Measurements from ENCODE around the gene GRK2.
"Not testable (repeated sequence)": the region's sequence is repeated elsewhere in the genome, so short reads cannot be mapped to it uniquely, and the experiment has no call there.

GRK2 gene

DNA sequence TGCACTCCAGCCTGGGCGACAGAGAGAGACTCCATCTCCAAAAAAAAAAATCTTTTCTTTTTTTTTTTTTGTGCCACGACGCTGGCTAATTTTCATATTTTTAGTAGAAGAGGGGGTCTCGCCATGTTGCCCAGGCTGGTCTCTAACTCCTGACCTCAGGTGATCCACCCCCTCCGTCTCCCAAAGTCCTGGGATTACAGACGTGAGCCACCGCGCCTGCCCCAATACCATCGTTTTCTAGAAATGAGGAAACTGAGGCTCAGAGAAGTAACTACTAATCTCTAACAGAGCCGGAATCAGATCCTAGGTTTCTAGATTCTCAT is 50.6 kb downstream of the GRK2 start:
- DNase-seq, result no peak

DNA sequence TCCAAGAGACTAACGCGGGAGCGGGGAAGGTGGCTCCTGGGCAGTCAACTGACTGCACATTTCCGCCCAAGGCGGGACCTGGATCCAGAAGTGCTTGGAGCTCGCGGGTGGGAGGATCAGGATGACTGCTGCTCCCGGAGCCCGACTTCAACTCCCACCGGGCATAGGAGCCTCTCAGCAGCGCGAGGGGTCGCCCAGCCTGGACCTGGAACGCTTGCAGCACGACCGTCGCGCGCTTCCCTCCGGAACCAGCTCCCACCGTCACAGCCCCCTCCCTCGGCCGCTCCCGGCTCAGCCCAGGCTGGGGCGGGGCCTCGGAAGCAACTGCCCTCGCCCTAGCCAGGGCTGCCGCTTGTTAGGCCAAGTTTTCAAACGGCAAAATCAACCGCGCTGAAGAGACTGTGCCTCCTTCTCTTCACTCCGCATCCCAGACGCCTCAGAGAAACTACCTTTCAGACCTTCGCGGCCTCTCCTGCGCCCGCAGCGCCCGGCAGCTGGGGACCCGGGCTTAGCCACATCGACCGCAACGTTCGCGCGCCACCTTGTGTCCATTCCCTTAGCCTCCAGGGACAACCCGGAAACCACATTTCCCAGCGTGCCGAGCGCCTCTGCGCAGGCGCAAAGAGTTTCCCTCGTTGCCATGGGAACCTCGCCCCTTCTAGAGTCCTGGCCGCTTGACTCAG is 51.1 kb downstream of the GRK2 start:
- peak; percentile 98 for DNase-seq

DNA sequence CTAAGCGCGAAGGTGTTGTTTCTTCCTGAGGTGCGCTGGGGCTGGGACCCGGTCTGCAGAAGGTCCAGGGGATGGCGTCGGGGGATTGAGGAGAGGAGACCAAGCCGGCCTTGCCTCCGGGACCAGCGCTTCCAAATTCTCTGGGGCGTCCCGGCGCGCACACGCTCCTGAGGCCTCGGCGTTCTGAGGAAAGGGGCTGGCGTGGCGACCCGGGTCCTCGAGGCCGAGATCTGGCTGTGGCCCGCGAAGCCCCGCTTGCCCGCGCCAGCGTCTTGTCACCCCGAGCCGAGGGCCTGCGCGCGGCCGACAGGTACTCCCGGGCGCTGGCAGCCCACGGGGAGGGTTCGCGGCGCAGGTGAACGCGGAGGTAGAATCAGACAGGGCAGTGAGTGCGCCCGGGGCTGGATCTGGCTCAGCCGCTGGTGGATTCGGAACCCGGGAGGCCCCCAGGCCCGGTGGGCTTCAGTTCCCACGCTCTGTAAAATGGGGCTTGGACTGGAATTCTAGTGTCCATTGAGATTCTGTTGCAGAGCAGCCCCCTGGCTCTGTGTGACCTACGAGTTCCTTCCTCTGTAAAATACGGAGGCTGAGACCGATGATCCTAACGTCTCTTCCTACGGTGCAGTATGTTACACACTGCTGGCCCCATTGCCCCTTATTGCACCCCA is 51.7 kb downstream of the GRK2 start:
- peak; percentile 52 for DNase-seq

DNA sequence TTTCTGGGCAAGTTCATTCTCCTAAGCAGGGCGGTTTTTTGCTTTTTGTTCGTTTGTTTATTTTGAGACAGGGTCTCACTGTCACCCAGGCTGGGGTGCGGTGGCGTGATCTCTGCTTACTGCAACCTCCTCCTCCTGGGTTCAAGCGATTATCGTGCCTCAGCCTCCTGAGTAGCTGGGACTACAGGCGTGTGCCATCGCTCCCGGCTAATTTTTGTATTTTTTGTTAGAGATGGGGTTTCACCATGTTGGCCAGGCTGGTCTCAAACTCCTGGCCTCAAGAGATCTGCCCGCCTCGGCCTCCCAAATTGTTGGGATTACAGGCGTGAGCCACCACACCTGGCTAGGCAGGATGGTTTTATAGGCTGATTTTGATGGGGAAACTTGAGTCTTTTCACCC is 52.6 kb downstream of the GRK2 start:
- DNase-seq, result not testable (repeated sequence)

DNA sequence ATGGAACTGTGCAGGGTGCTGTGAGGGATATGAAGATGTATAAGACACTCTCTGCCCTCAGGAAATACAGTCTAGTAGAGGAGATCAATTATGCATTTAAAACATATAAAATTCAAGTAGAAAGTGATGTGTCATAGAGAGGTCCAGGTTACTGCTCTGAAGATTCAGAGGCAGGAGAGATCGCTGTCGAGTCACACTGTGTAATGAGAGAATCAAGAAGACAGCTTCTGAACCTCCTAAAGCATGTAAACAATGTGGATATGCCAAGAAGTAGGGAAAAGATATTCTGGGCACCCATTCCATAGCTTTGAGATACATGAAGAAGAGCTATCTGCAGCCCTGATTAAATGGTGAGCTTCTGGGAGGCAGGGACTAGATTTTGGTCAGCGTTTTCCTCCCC is 53.7 kb downstream of the GRK2 start:
- DNase-seq, result no peak

DNA sequence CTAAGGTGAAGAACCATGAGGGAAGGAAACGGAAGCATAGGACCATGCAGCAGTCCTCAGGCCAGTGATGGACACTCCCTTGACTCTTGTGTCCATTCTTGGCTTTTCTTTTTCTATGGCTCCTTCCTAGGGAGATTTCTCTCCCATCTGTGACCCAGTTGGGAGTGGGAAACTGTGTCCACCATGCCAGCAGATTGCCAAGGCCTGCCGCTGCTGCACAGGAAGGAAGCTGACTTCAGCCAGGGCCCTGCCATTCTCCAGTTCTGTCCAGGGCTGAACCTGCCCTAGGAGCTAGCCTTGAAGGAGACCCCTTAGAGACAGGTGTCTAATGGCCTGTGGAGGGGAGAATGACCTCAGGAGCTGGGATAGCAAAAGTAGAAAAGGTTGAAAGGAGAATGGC is 54.4 kb downstream of the GRK2 start:
- DNase-seq, result no peak

DNA sequence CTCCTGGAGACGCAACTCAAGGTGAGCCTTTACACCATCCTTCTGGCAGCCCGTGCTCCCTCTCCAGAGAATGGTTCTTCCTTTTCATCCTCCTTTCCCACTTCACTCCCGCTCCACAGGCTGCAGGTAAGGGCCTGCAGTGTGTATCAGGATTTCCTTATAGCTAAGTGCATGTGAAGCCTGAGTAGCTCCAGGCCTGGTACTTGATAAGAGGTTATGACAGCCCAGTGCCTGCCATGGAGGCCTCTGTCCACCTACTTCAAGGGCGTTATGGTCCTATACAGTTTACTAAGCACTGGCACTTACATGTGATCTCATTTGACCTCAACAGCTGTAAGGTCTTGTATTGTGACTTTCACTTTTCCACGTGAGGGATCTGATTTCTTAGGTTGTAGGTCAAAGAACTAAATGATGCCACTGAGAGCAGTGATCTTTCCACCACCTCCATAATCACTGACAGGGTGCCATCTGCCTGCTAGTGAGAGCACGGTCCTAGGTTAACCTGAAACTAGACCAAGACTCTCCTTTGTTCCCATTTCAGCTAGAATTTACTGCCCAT is 55.1 kb downstream of the GRK2 start:
- no peak for DNase-seq

DNA sequence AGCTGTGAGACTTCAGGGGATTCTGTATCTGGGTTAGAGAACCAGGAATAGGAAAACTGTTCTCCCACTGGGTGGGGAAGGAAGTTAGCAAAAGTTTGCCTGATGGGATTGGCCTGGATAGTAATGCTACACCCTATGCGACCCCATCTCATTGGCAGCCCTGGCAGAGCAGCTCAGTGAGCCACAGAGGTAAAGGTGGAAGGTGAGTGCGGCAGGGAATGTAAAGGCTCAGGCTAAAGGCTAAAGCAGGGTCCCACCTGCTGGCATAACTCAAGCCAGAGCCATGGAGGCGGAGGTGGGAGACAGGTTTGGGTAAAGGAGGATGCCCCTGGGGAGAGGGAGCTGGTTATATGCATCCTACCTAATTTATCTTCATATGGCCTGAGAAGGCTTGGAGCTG is 55.8 kb downstream of the GRK2 start:
- no peak for DNase-seq

DNA sequence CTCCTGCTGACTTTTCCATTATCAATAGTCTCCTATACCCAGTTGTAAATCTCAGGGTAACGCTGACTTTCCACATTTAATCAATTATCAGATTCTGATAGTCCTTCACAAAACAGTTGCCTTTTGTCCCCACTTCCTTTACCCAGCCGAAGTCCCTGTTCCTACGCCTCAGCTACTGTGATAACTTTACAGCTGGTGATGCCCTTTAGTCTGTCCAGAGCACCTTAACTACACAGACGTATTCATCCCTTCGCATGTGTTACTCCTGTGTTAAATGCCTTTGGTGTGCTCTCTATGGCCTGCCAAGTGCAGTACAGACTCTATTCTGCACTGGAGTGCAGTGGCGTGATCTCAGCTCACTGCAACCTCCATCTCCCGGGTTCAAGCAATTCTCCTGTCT is 57.3 kb downstream of the GRK2 start:
- DNase-seq, result no peak

DNA sequence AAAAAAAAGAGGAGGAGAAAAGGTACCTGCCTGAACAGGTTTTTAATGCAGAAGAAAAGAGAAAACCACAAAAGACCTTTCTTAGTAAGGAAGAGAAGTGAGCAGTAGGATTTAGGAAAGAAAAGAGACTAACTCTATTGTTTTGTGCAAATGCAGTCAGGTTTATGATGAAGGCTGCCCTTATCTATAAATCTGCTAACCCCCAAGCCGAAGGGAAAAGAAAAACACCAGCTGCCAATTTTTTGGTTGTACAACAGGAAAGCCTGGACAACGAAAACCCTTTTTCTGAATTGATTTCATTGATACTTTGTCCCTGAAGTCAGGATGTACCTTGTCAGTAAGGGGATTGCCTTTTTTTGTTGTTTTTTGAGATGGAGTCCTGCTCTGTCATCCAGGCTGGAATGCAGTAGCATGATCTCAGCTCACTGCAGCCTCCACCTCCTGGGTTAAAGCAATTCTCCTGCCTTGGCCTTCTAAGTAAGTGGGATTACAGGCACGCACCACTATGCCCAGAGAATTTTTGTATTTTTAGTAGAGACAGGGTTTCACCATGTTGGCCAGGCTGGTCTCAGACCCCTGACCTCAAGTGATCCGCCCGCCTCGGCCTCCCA is 65.9 kb downstream of the GRK2 start:
- DNase-seq, result no peak

Measured in NCI-H1105 (cell line).